HG02571 (cell line): ENCODE results near the gene AMZ2.
"Not testable (repeated sequence)": the region's sequence is repeated elsewhere in the genome, so short reads cannot be mapped to it uniquely, and the experiment has no call there.

Experiments used
- ATAC-seq: cut with Tn5 transposase; IDR thresholded peaks from one replicate; pipeline ENCODE4 v1.9.1; 2021; ENCODE audit warnings: mild to moderate bottlenecking, moderate library complexity; ENCODE audit not compliant: unreplicated experiment

Gene AMZ2

GRCh38 chr17:68248891-68249290, 1.0 kb downstream of the AMZ2 start:
- no peak for ATAC-seq

- no peak for ATAC-seq
Observed at GRCh38 chr17:68249354-68249765, 1.5 kb downstream of the AMZ2 start.

- not testable (repeated sequence) for ATAC-seq
Observed at GRCh38 chr17:68253426-68253825, 5.6 kb downstream of the AMZ2 start.

GRCh38 chr17:68255151-68255550, 7.3 kb downstream of the AMZ2 start:
- no peak for ATAC-seq

- no peak for ATAC-seq
Observed at GRCh38 chr17:68255731-68256538, 8.1 kb downstream of the AMZ2 start.

- not testable (repeated sequence) for ATAC-seq
Observed at GRCh38 chr17:68256701-68257100, 8.9 kb downstream of the AMZ2 start.

- ATAC-seq, result no peak
Observed at GRCh38 chr17:68257934-68258333, 10.1 kb downstream of the AMZ2 start.

- peak; percentile 82 for ATAC-seq
Observed at GRCh38 chr17:68258890-68259647, 11.2 kb downstream of the AMZ2 start.

- not testable (repeated sequence) for ATAC-seq
Observed at GRCh38 chr17:68259648-68259951, 11.8 kb downstream of the AMZ2 start.

GRCh38 chr17:68260051-68260762, 12.4 kb downstream of the AMZ2 start:
- ATAC-seq, result no peak

- ATAC-seq, result not testable (repeated sequence)
Observed at GRCh38 chr17:68262467-68262866, 14.6 kb downstream of the AMZ2 start.

- not testable (repeated sequence) for ATAC-seq
Observed at GRCh38 chr17:68263101-68263681, 15.3 kb downstream of the AMZ2 start.

- not testable (repeated sequence) for ATAC-seq
Observed at GRCh38 chr17:68265833-68266232, 18.0 kb downstream of the AMZ2 start.

- no peak for ATAC-seq
Observed at GRCh38 chr17:68273722-68274121, 25.9 kb downstream of the AMZ2 start.

GRCh38 chr17:68276339-68276738, 28.5 kb downstream of the AMZ2 start:
- not testable (repeated sequence) for ATAC-seq

- ATAC-seq, result no peak
Observed at GRCh38 chr17:68277807-68278206, 30.0 kb downstream of the AMZ2 start.

- not testable (repeated sequence) for ATAC-seq
Observed at GRCh38 chr17:68281965-68282364, 34.1 kb downstream of the AMZ2 start.

GRCh38 chr17:68288375-68288774, 40.5 kb downstream of the AMZ2 start:
- ATAC-seq, result no peak

- no peak for ATAC-seq
Observed at GRCh38 chr17:68288804-68289203, 41.0 kb downstream of the AMZ2 start.

GRCh38 chr17:68289473-68289872, 41.6 kb downstream of the AMZ2 start:
- no peak for ATAC-seq

GRCh38 chr17:68289936-68290267, 42.1 kb downstream of the AMZ2 start:
- ATAC-seq, result no peak
